ENCODE data around the gene SIX5.

Gene SIX5

DNA sequence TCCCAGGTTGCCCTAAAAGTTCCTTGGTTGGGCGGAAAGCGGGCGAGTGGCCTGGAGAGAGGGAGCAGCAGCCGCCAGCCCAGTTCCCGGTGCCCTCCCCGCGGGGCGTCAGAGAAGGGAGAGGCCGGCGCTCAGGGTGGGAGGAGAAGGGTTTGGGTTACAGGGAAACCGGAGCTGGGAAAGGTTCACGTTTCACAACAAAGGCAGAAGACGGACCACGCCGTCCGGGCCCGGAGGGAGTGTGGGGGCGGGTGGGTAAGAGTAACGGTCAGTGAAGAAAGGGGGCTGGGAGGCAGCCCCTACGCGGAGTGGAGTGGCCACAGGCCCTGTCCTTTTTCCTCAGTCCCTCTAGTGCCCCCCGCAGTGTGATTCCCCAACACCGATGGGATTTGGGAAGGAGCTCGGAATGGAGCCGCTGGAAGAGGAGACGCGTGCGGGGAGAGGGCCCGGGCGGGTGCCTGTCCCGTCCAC lies 1.6 kb downstream of the SIX5 start:
- TF ChIP-seq CTCF (IDR thresholded peaks at IDR 0.05; ENCODE audit: low read depth, low read length): no peak
- TF ChIP-seq EZH2phosphoT487 (IDR thresholded peaks at IDR 0.05; ENCODE audit: low read depth): no peak
- Histone ChIP-seq H2AFZ (ENCODE audit: low read depth, low read length) (no peak overlapping the region), H3K36me3 (replicated peaks; ENCODE audit: low read depth, low read length) (no peaks in the 10 kb centered on the region), H3K4me2 (ENCODE audit: low read length) (no peak overlapping the region), H4K20me1 (ENCODE audit: insufficient read depth, low read length) (no peaks in the 10 kb centered on the region), H3K27me3 (ENCODE audit: low read depth, low read length) (no peaks in the 10 kb centered on the region), H3K4me3 (ENCODE audit: low read length) (no peak overlapping the region), H3K4me1 (ENCODE audit: low read length) (peaks cover 4% of the 10 kb centered on the region; the same call in 1 of the 2 replicates), H3K9ac (ENCODE audit: low read length) (no peak overlapping the region), H3K79me2 (ENCODE audit: low read length) (no peaks in the 10 kb centered on the region), H3K9me3 (ENCODE audit: insufficient read depth, low read length) (no peaks in the 10 kb centered on the region), H3K27ac (ENCODE audit: low read length) (no peak overlapping the region)

GRCh38 chr19:45766869-45767346 lies 2.1 kb downstream of the SIX5 start:
- Histone ChIP-seq H3K36me3 (replicated peaks; ENCODE audit: low read depth, low read length) (no peaks in the 10 kb centered on the region), H3K4me2 (ENCODE audit: low read length) (no peak overlapping the region), H3K27ac (ENCODE audit: low read length) (no peak overlapping the region), H3K27me3 (ENCODE audit: low read depth, low read length) (no peaks in the 10 kb centered on the region), H3K9me3 (ENCODE audit: insufficient read depth, low read length) (no peaks in the 10 kb centered on the region), H3K79me2 (ENCODE audit: low read length) (no peaks in the 10 kb centered on the region), H3K4me3 (ENCODE audit: low read length) (no peak overlapping the region), H3K4me1 (ENCODE audit: low read length) (peaks cover 4% of the 10 kb centered on the region; the same call in 1 of the 2 replicates), H4K20me1 (ENCODE audit: insufficient read depth, low read length) (no peaks in the 10 kb centered on the region), H3K9ac (ENCODE audit: low read length) (no peak overlapping the region), H2AFZ (ENCODE audit: low read depth, low read length) (no peak overlapping the region)
- TF ChIP-seq EZH2phosphoT487 (IDR thresholded peaks at IDR 0.05; ENCODE audit: low read depth) (no peak), CTCF (IDR thresholded peaks at IDR 0.05; ENCODE audit: low read depth, low read length) (no peak)

- H3K4me1 ChIP-seq (ENCODE audit: low read length): peaks cover 4% of the 10 kb centered on the region; the same call in 1 of the 2 replicates
Measured at GRCh38 chr19:45766296-45766868, 2.7 kb downstream of the SIX5 start.

More at GRCh38 chr19:45766296-45766868, 2.7 kb downstream of the SIX5 start:
- Histone ChIP-seq H3K27ac (ENCODE audit: low read length) (no peak overlapping the region), H3K9ac (ENCODE audit: low read length) (no peak overlapping the region), H3K36me3 (replicated peaks; ENCODE audit: low read depth, low read length) (no peaks in the 10 kb centered on the region), H2AFZ (ENCODE audit: low read depth, low read length) (no peak overlapping the region), H3K4me3 (ENCODE audit: low read length) (no peak overlapping the region), H3K4me2 (ENCODE audit: low read length) (no peak overlapping the region), H4K20me1 (ENCODE audit: insufficient read depth, low read length) (no peaks in the 10 kb centered on the region), H3K27me3 (ENCODE audit: low read depth, low read length) (no peaks in the 10 kb centered on the region), H3K9me3 (ENCODE audit: insufficient read depth, low read length) (no peaks in the 10 kb centered on the region), H3K79me2 (ENCODE audit: low read length) (no peaks in the 10 kb centered on the region)
- TF ChIP-seq EZH2phosphoT487 (IDR thresholded peaks at IDR 0.05; ENCODE audit: low read depth) (no peak), CTCF (IDR thresholded peaks at IDR 0.05; ENCODE audit: low read depth, low read length) (no peak)

Data from OCI-LY3 (cell line).